Skeletal muscle tissue (tissue), 4 donors: ENCODE results near the gene TMEM39B. TPM values are rescaled to one million over a fixed set of nuclear protein-coding genes. Genes with fewer than 3 reads are reported as not detected.
"Not testable (repeated sequence)": the region's sequence is repeated elsewhere in the genome, so short reads cannot be mapped to it uniquely, and the experiment has no call there.

Source experiments
- H3K27ac ChIP-seq: one replicate; pipeline ENCODE4 v1.7.0; 2013; ENCODE audit warnings: mild to moderate bottlenecking, low read depth, low read length, inconsistent platforms
- H3K27me3 ChIP-seq, 3 donors: one replicate each; pipeline ENCODE4 v1.7.0; 2013; ENCODE audit warnings: low read length in 3 of 3; ENCODE audit not compliant: control insufficient read depth in 3 of 3, insufficient read depth in 3 of 3
- H3K36me3 ChIP-seq, 3 donors: one replicate each; pipeline ENCODE4 v1.7.0; 2013; ENCODE audit warnings: low read length in 3 of 3; ENCODE audit not compliant: control insufficient read depth in 3 of 3, insufficient read depth in 3 of 3
- H3K4me1 ChIP-seq, 3 donors: one replicate each; pipeline ENCODE4 v1.7.0; 2013; ENCODE audit warnings: low read length in 3 of 3, mild to moderate bottlenecking in 3 of 3; ENCODE audit not compliant: control insufficient read depth in 3 of 3, insufficient read depth in 3 of 3
- H3K4me3 ChIP-seq, 3 donors: one replicate each; pipeline ENCODE4 v1.7.0; 2013; ENCODE audit warnings: low read length in 3 of 3
- H3K9ac ChIP-seq, 3 donors: one replicate each; pipeline ENCODE4 v1.7.0; 2013; ENCODE audit warnings: low read length in 3 of 3, mild to moderate bottlenecking in 3 of 3, moderate library complexity in 2 of 3, low read depth in 1 of 3
- H3K9me3 ChIP-seq, 3 donors: one replicate each; pipeline ENCODE4 v1.7.0; 2013; ENCODE audit warnings: low read length in 3 of 3; ENCODE audit not compliant: control insufficient read depth in 3 of 3
- total RNA-seq: library from RNA; depleted of rRNA; stranded (reverse); fragments of >200 nt; gene quantifications from one replicate; pipeline ENCODE4 v1.2.3, GENCODE V29; 2014
- donor health status: Osteomylitis.

Gene TMEM39B
- total RNA-seq, 1 donor from 2014 or later = 3.7 TPM

GRCh38 chr1:32123361-32123760, 50.6 kb downstream of the TMEM39B start:
- peaks cover 13 to 18% (median 16%) of the 10 kb centered on the region in 3 donors for H3K4me1 ChIP-seq
- not testable (repeated sequence) for H3K9me3 ChIP-seq, H3K9ac ChIP-seq, H3K4me3 ChIP-seq, H3K27ac ChIP-seq, H3K36me3 ChIP-seq, H3K27me3 ChIP-seq

GRCh38 chr1:32125313-32125712, 52.6 kb downstream of the TMEM39B start:
- H3K4me3 ChIP-seq = no peak overlapping the region
- no peaks in the 10 kb centered on the region for H3K27me3 ChIP-seq
- H3K4me1 ChIP-seq = peaks cover 16 to 28% (median 23%) of the 10 kb centered on the region in 3 donors
- no peaks in the 10 kb centered on the region for H3K9me3 ChIP-seq
- no peak overlapping the region for H3K9ac ChIP-seq
- no peaks in the 10 kb centered on the region for H3K36me3 ChIP-seq
- no peak overlapping the region for H3K27ac ChIP-seq

GRCh38 chr1:32126770-32127169, 54.0 kb downstream of the TMEM39B start:
- no peak overlapping the region for H3K27ac ChIP-seq

GRCh38 chr1:32127409-32128198, 54.9 kb downstream of the TMEM39B start:
- no peak overlapping the region for H3K9ac ChIP-seq
- no peaks in the 10 kb centered on the region for H3K36me3 ChIP-seq
- no peaks in the 10 kb centered on the region for H3K9me3 ChIP-seq
- H3K27ac ChIP-seq = no peak overlapping the region
- no peaks in the 10 kb centered on the region for H3K27me3 ChIP-seq
- H3K4me3 ChIP-seq = no peak overlapping the region
- H3K4me1 ChIP-seq = peaks cover 10 to 17% (median 13%) of the 10 kb centered on the region in 3 donors

More at GRCh38 chr1:32126770-32127169, 54.0 kb downstream of the TMEM39B start:
- Histone ChIP-seq H3K9ac (no peak overlapping the region), H3K4me3 (no peak overlapping the region), H3K27me3 (no peaks in the 10 kb centered on the region), H3K4me1 (peaks cover 13 to 21% (median 14%) of the 10 kb centered on the region in 3 donors), H3K36me3 (no peaks in the 10 kb centered on the region), H3K9me3 (no peaks in the 10 kb centered on the region)

- Histone ChIP-seq H3K4me3 (no peak overlapping the region), H3K36me3 (no peaks in the 10 kb centered on the region), H3K27me3 (no peaks in the 10 kb centered on the region), H3K27ac (no peak overlapping the region), H3K4me1 (peaks cover 10 to 20% (median 13%) of the 10 kb centered on the region in 3 donors), H3K9ac (no peak overlapping the region), H3K9me3 (no peaks in the 10 kb centered on the region)
Measured at GRCh38 chr1:32128479-32128878, 55.7 kb downstream of the TMEM39B start.

- no peaks in the 10 kb centered on the region for H3K27me3 ChIP-seq
- no peak overlapping the region for H3K27ac ChIP-seq
- H3K4me1 ChIP-seq = peaks cover 10 to 20% (median 13%) of the 10 kb centered on the region in 3 donors
- no peak overlapping the region for H3K9ac ChIP-seq
- no peaks in the 10 kb centered on the region for H3K36me3 ChIP-seq
- H3K9me3 ChIP-seq = no peaks in the 10 kb centered on the region
- no peak overlapping the region for H3K4me3 ChIP-seq
Measured at GRCh38 chr1:32128964-32129363, 56.2 kb downstream of the TMEM39B start.

GRCh38 chr1:32133950-32134280, 61.2 kb downstream of the TMEM39B start:
- Histone ChIP-seq H3K27ac (peak overlapping the region; percentile 25), H3K4me1 (peaks cover 5 to 16% (median 8%) of the 10 kb centered on the region in 3 donors)
- not testable (repeated sequence) for H3K4me3 ChIP-seq, H3K27me3 ChIP-seq, H3K9ac ChIP-seq, H3K9me3 ChIP-seq, H3K36me3 ChIP-seq

- Histone ChIP-seq H3K27ac (no peak overlapping the region), H3K27me3 (no peaks in the 10 kb centered on the region), H3K9me3 (no peaks in the 10 kb centered on the region), H3K4me1 (peaks cover 4 to 10% (median 5%) of the 10 kb centered on the region in 3 donors), H3K9ac (no peak overlapping the region), H3K4me3 (no peak overlapping the region), H3K36me3 (no peaks in the 10 kb centered on the region)
Measured at GRCh38 chr1:32137111-32137510, 64.4 kb downstream of the TMEM39B start.

- Histone ChIP-seq H3K27me3 (no peaks in the 10 kb centered on the region), H3K9me3 (no peaks in the 10 kb centered on the region), H3K36me3 (no peaks in the 10 kb centered on the region), H3K27ac (no peak overlapping the region), H3K4me3 (no peak overlapping the region), H3K4me1 (peaks cover 9 to 20% (median 12%) of the 10 kb centered on the region in 3 donors), H3K9ac (no peak overlapping the region)
Measured at GRCh38 chr1:32138965-32139364, 66.2 kb downstream of the TMEM39B start.

GRCh38 chr1:32142446-32143301, 69.9 kb downstream of the TMEM39B start:
- Histone ChIP-seq H3K9me3 (no peaks in the 10 kb centered on the region), H3K4me1 (peaks cover 11 to 21% (median 12%) of the 10 kb centered on the region in 3 donors), H3K27ac (peak overlapping the region; percentile 75), H3K9ac (peak overlapping the region in 1 of 3 donors; percentile 4), H3K36me3 (no peaks in the 10 kb centered on the region), H3K27me3 (no peaks in the 10 kb centered on the region), H3K4me3 (no peak overlapping the region)
